T-helper 9 cell (primary cell): ENCODE measurements around the gene PRAMEF15.
"Not testable (repeated sequence)": the region's sequence is repeated elsewhere in the genome, so short reads cannot be mapped to it uniquely, and the experiment has no call there.

Experiments
- DNase-seq: peaks from one replicate; pipeline ENCODE4 v3.0.0-alpha.2; 2020
- total RNA-seq, 2 donors: gene quantifications; one replicate each; lab custom pipeline; 2026; lab: John Stamatoyannopoulos, UW

Gene PRAMEF15
- 0 reads per million in 2 donors for total RNA-seq

DNA sequence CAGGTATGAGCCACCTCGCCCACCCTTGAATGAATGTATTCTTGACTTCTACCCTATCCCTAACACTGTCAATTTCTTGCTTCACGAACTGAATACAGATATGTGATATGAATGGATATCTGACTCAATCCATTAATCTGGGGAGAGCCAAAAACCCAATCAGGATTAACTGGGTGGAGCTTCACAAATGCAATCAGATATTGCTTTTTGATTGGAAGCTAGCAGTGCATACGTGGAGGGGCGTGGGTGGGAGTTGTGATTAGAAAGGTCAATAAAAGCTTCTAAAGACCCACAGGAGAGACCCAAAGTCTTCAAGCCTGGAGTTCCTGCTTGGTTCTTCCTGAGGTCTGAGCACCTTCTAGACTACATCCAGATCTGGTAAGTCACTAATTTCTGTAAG, at the start of gene PRAMEF15:
TSS of gene PRAMEF15 (plus strand) at position 301 of the 400 bp plus-strand sequence. CDS start 2,827 bp downstream, outside the sequence.
- not testable (repeated sequence) for DNase-seq

DNA sequence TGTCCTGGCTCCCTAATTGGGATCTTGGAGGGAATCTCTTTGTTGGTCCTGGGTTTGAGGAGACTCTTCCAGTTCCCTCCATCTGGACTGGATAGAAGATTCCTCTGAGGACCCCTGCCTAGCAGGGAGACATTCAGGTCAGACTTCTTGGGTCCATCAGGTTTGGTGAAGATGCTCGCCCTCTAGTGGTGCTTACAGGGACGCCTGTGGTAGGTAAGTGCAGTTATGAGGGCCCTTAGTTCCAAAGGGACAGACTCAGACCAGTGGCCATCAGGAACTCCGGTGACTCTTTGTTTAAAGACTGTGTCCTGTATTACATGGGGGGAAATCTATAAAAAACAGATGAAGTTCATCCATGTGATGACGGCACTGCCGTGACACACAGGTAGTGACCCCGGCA, 38.4 kb upstream of the PRAMEF15 start:
- DNase-seq = not testable (repeated sequence)

- DNase-seq = not testable (repeated sequence)
These were observed 35.8 kb upstream of the PRAMEF15 start for GRCh38 chr1:13279617-13280016.

DNA sequence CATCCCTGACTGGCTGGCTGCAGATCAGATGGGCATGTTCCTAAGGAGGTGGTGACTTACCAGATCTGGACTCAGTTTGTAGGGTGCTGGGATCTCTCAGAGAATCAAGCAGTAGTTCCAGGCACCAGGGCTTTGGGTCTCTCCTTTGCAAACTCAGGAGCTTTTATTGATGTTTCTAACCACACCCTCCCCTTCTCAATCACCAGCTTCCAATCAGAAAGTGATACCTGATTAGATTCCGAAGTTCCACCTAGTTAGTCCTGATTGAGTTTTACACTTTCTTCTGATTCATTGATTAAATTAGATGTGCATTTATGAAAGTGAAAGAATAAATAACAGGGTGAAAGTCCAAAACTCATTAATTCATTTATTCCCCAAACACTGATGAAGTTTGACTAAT, 30.3 kb upstream of the PRAMEF15 start, which contains the start of gene PRAMEF8:
TSS of gene PRAMEF8 (minus strand) at position 101 of the 400 bp plus-strand sequence. CDS start 1,046 bp downstream, outside the sequence.
- DNase-seq = not testable (repeated sequence)

GRCh38 chr1:13289030-13289429, 26.4 kb upstream of the PRAMEF15 start:
- DNase-seq = not testable (repeated sequence)

DNA sequence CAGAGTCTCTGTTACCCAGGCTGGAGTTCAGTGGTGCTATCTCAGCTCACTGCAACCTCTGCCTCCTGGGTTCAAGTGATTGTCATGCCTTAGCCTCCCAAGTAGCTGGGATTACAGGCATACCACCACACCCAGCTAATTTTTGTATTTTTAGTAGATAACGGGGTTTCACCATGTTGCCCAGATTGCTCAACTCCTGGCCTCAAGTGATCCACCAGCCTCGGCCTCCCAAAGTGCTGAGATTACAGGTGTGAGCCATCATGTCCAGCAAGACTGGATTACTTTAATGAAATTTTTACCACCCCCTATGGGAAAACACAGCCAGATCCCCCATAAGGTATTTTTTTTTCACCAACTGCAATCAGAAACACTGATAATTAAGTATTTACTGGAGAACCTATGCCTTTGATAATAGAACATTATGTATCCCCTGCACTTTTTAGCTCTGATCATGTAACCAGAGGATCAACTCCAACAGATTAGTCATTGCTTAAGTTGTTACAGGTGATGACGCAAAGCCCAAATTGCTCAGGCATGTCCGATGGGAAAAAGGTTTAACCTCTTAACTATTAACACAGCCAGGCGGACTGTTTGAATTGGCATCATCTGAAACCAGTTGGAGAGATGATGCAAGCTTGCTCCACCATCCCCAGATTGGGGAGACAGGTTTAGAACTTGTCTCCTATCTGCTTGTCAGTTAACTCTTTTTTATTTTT, 18.0 kb upstream of the PRAMEF15 start:
- DNase-seq = not testable (repeated sequence)

GRCh38 chr1:13298699-13299098, 16.7 kb upstream of the PRAMEF15 start:
- DNase-seq = not testable (repeated sequence)

- not testable (repeated sequence) for DNase-seq
These were observed 13.2 kb upstream of the PRAMEF15 start for GRCh38 chr1:13302197-13302596.

GRCh38 chr1:13303239-13303638, 12.1 kb upstream of the PRAMEF15 start, which contains the start of gene PRAMEF33:
Gene PRAMEF33 (plus strand): TSS chr1:13303539. CDS start chr1:13305955, 2,416 bp downstream.
- DNase-seq = not testable (repeated sequence)

GRCh38 chr1:13342496-13342895, 27.1 kb downstream of the PRAMEF15 start:
- not testable (repeated sequence) for DNase-seq

GRCh38 chr1:13347034-13347433, 31.7 kb downstream of the PRAMEF15 start, which contains the start of gene PRAMEF14:
Gene PRAMEF14 (minus strand): TSS chr1:13347134. CDS start chr1:13345314, 1,820 bp downstream.
- not testable (repeated sequence) for DNase-seq

DNA sequence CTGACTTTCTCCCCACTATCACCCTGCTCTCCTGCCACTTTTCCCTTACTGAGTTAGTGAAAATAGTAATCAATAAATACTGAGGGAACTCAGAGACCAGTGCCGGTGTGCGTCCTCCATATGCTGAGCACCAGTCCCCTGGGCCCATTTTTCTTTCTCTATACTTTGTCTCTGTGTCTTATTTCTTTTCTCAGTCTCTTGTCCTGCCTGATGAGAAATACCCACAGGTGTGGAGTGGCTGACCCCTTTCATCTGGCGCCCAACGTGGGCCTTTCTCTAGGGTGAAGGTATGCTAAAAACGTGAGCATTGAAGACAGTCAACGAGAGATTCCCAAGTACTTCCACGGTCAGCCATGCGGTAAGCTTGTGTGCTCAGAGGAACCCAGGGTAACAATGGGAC, 38.1 kb downstream of the PRAMEF15 start:
- DNase-seq = not testable (repeated sequence)

DNA sequence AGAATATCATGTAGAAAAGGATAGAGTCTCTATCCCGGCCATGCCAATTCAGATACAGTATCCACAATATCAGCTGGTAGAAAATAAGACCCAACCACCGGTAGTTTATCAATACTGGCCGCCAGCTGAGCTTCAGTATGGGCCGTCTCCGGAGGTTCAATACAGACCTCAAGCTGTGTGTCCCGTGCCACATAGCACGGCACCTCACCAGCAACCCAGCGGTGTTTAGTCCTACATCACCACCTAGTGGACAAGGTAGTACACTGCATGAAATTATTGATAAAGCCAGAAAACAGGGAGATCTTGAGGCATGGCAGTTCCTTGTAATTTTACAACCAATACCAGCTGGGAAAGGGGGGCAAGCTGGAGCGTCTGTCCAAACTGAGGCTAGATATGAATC, 39.1 kb downstream of the PRAMEF15 start:
- not testable (repeated sequence) for DNase-seq

GRCh38 chr1:13356774-13357173, 41.4 kb downstream of the PRAMEF15 start:
- DNase-seq = not testable (repeated sequence)

GRCh38 chr1:13362364-13362763, 47.0 kb downstream of the PRAMEF15 start:
- not testable (repeated sequence) for DNase-seq

DNA sequence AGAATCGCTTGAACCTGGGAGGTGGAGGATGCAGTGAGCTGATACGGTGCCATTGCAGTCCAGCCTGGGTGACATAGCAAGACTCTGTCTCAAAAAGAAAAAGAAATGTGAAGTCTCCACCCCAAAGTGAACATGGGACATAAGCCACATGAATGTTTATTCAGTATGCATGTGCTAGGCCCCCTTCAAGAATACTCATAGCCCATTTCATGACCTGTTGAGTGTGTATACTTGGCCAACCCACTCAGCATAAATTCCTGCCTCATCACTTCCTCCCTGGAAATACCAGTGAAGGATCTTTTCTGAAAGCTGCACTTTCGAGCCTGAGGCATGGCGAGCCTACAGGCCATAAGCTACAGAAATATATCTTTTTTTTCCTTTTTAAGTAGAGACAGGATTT, 49.5 kb downstream of the PRAMEF15 start:
- not testable (repeated sequence) for DNase-seq

DNA sequence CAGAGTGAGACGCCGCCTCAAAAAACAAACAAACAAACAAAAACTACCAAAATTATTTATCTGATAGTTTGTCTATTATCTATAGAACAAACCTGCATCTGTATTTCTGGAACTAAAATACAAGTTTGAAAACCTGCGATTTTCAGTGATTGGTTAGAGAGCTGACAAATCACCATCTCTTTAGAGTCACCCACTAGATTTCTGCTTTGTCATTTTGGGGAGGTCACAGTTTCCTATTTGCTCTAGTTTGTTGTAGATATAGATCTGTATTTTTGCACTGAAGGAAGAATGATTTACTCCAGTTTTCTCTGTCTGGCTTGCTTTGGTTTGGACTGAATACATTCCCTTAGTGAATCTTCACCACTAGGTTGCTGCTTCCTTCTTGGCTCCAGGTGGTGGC, 51.2 kb downstream of the PRAMEF15 start:
- not testable (repeated sequence) for DNase-seq

DNA sequence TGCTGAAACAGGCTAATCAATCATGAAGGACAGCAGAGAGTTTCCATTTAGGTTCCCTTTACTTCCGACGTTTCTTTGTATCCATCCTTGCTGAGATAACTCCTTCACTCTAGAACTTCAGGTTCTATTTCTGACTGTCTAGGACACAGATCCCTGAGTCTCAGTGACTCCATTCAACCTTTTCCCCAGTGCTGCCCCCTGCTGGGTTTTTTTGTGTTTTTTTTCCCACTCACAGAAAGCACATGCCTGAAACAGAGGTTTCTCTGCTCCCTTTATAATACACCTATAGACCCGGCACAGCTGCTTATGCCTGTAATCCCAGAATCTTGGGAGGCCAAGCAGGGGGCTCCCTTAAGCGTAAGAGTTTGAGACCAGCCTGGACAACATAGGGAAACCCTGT, 53.2 kb downstream of the PRAMEF15 start:
- DNase-seq = not testable (repeated sequence)
